ENCODE measurements around the gene CDADC1.

- TF ChIP-seq CTCF (IDR thresholded peaks at IDR 0.05) (no peak), CHD2 (IDR thresholded peaks at IDR 0.05; ENCODE audit: low read length, partially characterized antibody) (no peak), PBX3 (IDR thresholded peaks at IDR 0.05) (no peak), POLR2AphosphoS5 (IDR thresholded peaks at IDR 0.05; ENCODE audit: low read depth, low read length) (no peak), RXRA (IDR thresholded peaks at IDR 0.05; ENCODE audit: borderline replicate concordance, low read depth) (no peak), ELF1 (IDR thresholded peaks at IDR 0.05) (no peak), GATA2 (CRISPR knock-in tag; IDR thresholded peaks at IDR 0.05) (no peak), ZBTB33 (IDR thresholded peaks at IDR 0.05; ENCODE audit: borderline replicate concordance, low read depth) (no peak), MAX (IDR thresholded peaks at IDR 0.05; ENCODE audit: low read depth) (no peak), RAD21 (IDR thresholded peaks at IDR 0.05; ENCODE audit: low read length) (no peak), FOSL2 (IDR thresholded peaks at IDR 0.05; ENCODE audit: borderline replicate concordance, low read depth) (no peak), TAF1 (IDR thresholded peaks at IDR 0.05; ENCODE audit: borderline replicate concordance, low read depth, low read length) (no peak)
Measured at GRCh38 chr13:49308097-49308875, 60.6 kb downstream of the CDADC1 start.

Measured in SK-N-SH (cell line).